Mesendoderm (in vitro differentiated cells): Measurements from ENCODE around the gene GALNT5.

ENCODE experiments used
- DNase-seq: peaks from one replicate; pipeline ENCODE4 v3.0.0; 2013
- H2AK5ac ChIP-seq: 2 replicates; pipeline ENCODE4 v1.6.1; 2013; ENCODE audit warnings: low read length, inconsistent platforms
- H2BK120ac ChIP-seq: 2 replicates; pipeline ENCODE4 v1.6.1; 2013; ENCODE audit warnings: low read depth, mild to moderate bottlenecking, low read length, moderate library complexity, mixed read lengths
- H2BK15ac ChIP-seq: replicated peaks from 2 replicates; pipeline ENCODE4 v1.6.1; 2013; ENCODE audit warnings: low read depth, mild to moderate bottlenecking, moderate library complexity
- H2BK5ac ChIP-seq: 2 replicates; pipeline ENCODE4 v1.6.1; 2013; ENCODE audit warnings: low read length, inconsistent platforms
- H3K18ac ChIP-seq: 2 replicates; pipeline ENCODE4 v1.6.1; 2013; ENCODE audit warnings: mild to moderate bottlenecking, low read length, mixed read lengths
- H3K23ac ChIP-seq: one replicate; pipeline ENCODE4 v1.6.1; 2013; ENCODE audit warnings: low read length
- H3K27ac ChIP-seq: 2 replicates; pipeline ENCODE4 v1.5.1; 2013; ENCODE audit warnings: low read depth, mild to moderate bottlenecking, inconsistent platforms, low read length, moderate library complexity
- H3K27me3 ChIP-seq: 2 replicates; pipeline ENCODE4 v1.6.1; 2013; ENCODE audit warnings: low read length, control low read depth, mild to moderate bottlenecking, inconsistent platforms; ENCODE audit not compliant: insufficient read depth, poor library complexity
- H3K36me3 ChIP-seq: 2 replicates; pipeline ENCODE4 v1.6.1; 2013; ENCODE audit warnings: low read length, inconsistent platforms; ENCODE audit not compliant: control insufficient read depth, insufficient read depth
- H3K4ac ChIP-seq: one replicate; pipeline ENCODE4 v1.6.1; 2013; ENCODE audit warnings: low read depth, mild to moderate bottlenecking, low read length, moderate library complexity
- H3K4me1 ChIP-seq: 2 replicates; pipeline ENCODE4 v1.6.1; 2013; ENCODE audit warnings: low read depth, low read length, inconsistent platforms; ENCODE audit not compliant: control insufficient read depth
- H3K4me2 ChIP-seq: 2 replicates; pipeline ENCODE4 v1.6.1; 2013; ENCODE audit warnings: low read length
- H3K4me3 ChIP-seq: 2 replicates; pipeline ENCODE4 v1.5.1; 2013; ENCODE audit warnings: mild to moderate bottlenecking, low read length
- H3K56ac ChIP-seq: one replicate; pipeline ENCODE4 v1.6.1; 2013; ENCODE audit warnings: low read length
- H3K79me1 ChIP-seq: 2 replicates; pipeline ENCODE4 v1.6.1; 2013; ENCODE audit warnings: low read length, inconsistent platforms
- H3K79me2 ChIP-seq: 2 replicates; pipeline ENCODE4 v1.6.1; 2013; ENCODE audit warnings: mild to moderate bottlenecking, low read length; ENCODE audit not compliant: control insufficient read depth, insufficient read depth
- H3K9ac ChIP-seq: 2 replicates; pipeline ENCODE4 v1.6.1; 2013; ENCODE audit warnings: low read length, inconsistent platforms
- H4K5ac ChIP-seq: one replicate; pipeline ENCODE4 v1.6.1; 2013; ENCODE audit warnings: low read length
- H4K8ac ChIP-seq: one replicate; pipeline ENCODE4 v1.6.1; 2013; ENCODE audit warnings: low read depth, mild to moderate bottlenecking, control low read depth, low read length, moderate library complexity
- WGBS: extraction: QIAGEN DNeasy Blood & Tissue Kit; methylation state at CpG from one replicate; pipeline ENCODE4 v1.1.7; 2013; ENCODE audit warnings: low lambda C conversion rate, missing lambda C conversion rate; ENCODE audit not compliant: insufficient coverage; ENCODE audit errors: extremely low coverage; 5-methylcytosine and 5-hydroxymethylcytosine counted together

The GALNT5 gene

GRCh38 chr2:157359628-157360027 is 102.1 kb downstream of the GALNT5 start:
- Histone ChIP-seq H2BK120ac (no peak overlapping the region), H3K56ac (no peak overlapping the region), H3K4me3 (no peak overlapping the region), H3K4ac (no peak overlapping the region), H2BK15ac (no peak overlapping the region), H3K23ac (no peak overlapping the region), H3K4me2 (no peak overlapping the region), H2BK5ac (no peak overlapping the region), H4K5ac (no peak overlapping the region), H3K36me3 (no peaks in the 10 kb centered on the region), H3K79me2 (no peaks in the 10 kb centered on the region), H3K79me1 (no peaks in the 10 kb centered on the region), H3K18ac (no peak overlapping the region), H3K4me1 (no peaks in the 10 kb centered on the region), H2AK5ac (no peak overlapping the region), H4K8ac (no peak overlapping the region), H3K27me3 (no peaks in the 10 kb centered on the region), H3K9ac (no peak overlapping the region), H3K27ac (no peak overlapping the region)
- WGBS: no CpG with 5 or more reads among the region's 2 CpGs
- no peak for DNase-seq

DNA sequence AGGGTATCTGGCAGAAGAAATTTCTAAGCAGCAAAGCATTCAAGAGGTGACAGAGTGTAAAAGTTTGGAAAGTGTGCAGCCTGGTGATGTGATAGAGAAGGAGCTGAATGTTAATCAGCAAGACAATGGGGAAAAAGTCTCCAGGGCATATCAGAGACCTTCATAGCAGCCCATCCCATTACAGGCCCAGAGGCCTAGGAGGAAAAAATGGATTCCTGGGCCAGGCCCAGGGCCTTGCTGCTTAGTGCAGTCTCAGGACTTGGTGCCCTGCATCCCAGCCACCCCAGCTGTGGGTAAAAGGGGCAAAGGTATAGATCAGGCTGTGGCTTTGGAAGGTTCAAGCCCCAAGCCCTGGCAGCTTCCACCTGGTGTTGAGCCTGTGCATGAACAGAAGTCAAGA is 104.0 kb downstream of the GALNT5 start:
- H3K27ac ChIP-seq: no peak overlapping the region
- H4K8ac ChIP-seq: no peak overlapping the region
- no peak overlapping the region for H3K9ac ChIP-seq
- H3K4ac ChIP-seq: no peak overlapping the region
- H3K79me1 ChIP-seq: no peaks in the 10 kb centered on the region
- no peak for DNase-seq
- H2BK5ac ChIP-seq: no peak overlapping the region
- no peak overlapping the region for H4K5ac ChIP-seq
- H2BK15ac ChIP-seq: no peak overlapping the region
- no peak overlapping the region for H3K4me2 ChIP-seq
- H3K56ac ChIP-seq: no peak overlapping the region
- no peak overlapping the region for H3K4me3 ChIP-seq
- no peak overlapping the region for H2BK120ac ChIP-seq
- H3K23ac ChIP-seq: no peak overlapping the region
- no peaks in the 10 kb centered on the region for H3K79me2 ChIP-seq
- no peaks in the 10 kb centered on the region for H3K4me1 ChIP-seq
- H3K18ac ChIP-seq: no peak overlapping the region
- no peaks in the 10 kb centered on the region for H3K27me3 ChIP-seq
- H3K36me3 ChIP-seq: no peaks in the 10 kb centered on the region
- H2AK5ac ChIP-seq: no peak overlapping the region

- Histone ChIP-seq H2BK5ac (no peak overlapping the region), H3K18ac (no peak overlapping the region), H4K8ac (no peak overlapping the region), H4K5ac (no peak overlapping the region), H3K56ac (no peak overlapping the region), H2AK5ac (no peak overlapping the region), H2BK120ac (no peak overlapping the region), H3K36me3 (no peaks in the 10 kb centered on the region), H3K4me1 (no peaks in the 10 kb centered on the region), H3K79me2 (no peaks in the 10 kb centered on the region), H3K23ac (no peak overlapping the region), H3K27ac (no peak overlapping the region), H3K4ac (no peak overlapping the region), H3K4me2 (no peak overlapping the region), H3K4me3 (no peak overlapping the region), H2BK15ac (no peak overlapping the region), H3K79me1 (no peaks in the 10 kb centered on the region), H3K27me3 (no peaks in the 10 kb centered on the region), H3K9ac (no peak overlapping the region)
- DNase-seq: no peak
- no CpG with 5 or more reads among the region's 2 CpGs for WGBS
Observed at GRCh38 chr2:157362627-157363026, 105.1 kb downstream of the GALNT5 start.

- no CpG with 5 or more reads among the region's 2 CpGs for WGBS
- Histone ChIP-seq H4K5ac (no peak overlapping the region), H3K27ac (no peak overlapping the region), H2BK5ac (no peak overlapping the region), H4K8ac (no peak overlapping the region), H3K79me1 (no peaks in the 10 kb centered on the region), H2BK120ac (no peak overlapping the region), H3K18ac (no peak overlapping the region), H3K9ac (no peak overlapping the region), H3K27me3 (no peaks in the 10 kb centered on the region), H3K36me3 (no peaks in the 10 kb centered on the region), H3K4me1 (no peaks in the 10 kb centered on the region), H3K79me2 (no peaks in the 10 kb centered on the region), H3K4ac (no peak overlapping the region), H2BK15ac (no peak overlapping the region), H3K56ac (no peak overlapping the region), H2AK5ac (no peak overlapping the region), H3K4me3 (no peak overlapping the region), H3K4me2 (no peak overlapping the region), H3K23ac (no peak overlapping the region)
- no peak for DNase-seq
Observed at GRCh38 chr2:157363612-157364101, 106.2 kb downstream of the GALNT5 start.
